SH-SY5Y (cell line): Measurements from ENCODE around the gene STAT4.

Experiments
- GATA2 ChIP-seq: IDR thresholded peaks from 2 replicates; pipeline ENCODE4 v1.6.1; 2011; ENCODE audit warnings: mild to moderate bottlenecking, low read depth, low read length
- GATA3 ChIP-seq: IDR thresholded peaks from 2 replicates; pipeline ENCODE4 v1.6.1; 2011; ENCODE audit warnings: low read depth, mild to moderate bottlenecking, low read length, moderate library complexity

DNA sequence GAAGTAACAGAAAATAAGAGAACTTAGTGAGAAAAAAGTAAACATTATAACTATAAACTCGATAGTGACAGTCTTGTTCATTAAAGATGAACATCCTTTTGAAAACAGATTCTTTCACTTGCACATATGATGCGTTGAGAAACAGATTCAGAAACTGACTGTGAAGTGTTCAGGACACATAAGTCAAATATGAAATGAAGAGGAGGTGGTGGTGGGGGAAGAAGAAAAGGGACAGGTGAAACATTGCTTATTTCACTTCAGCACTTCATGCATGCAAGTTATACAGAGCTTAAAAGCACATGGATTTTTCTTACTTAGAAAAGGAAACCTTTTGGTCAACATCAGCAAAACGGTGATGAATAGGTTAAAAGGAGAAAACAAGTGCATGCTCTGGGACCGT, 42.5 kb downstream of the STAT4 start:
- TF ChIP-seq GATA2 (no peak), GATA3 (no peak)
